Endodermal cell (in vitro differentiated cells): ENCODE results near the gene PALLD. TPM values are rescaled to one million over a fixed set of nuclear protein-coding genes. Genes with fewer than 3 reads are reported as not detected.

Experiments
- DNase-seq: peaks from one replicate; pipeline ENCODE4 v3.0.0-alpha.2; 2017
- H3K27ac ChIP-seq: 2 replicates; pipeline ENCODE4 v1.5.1; 2013; ENCODE audit warnings: mild to moderate bottlenecking, low read depth, low read length, moderate library complexity
- H3K27me3 ChIP-seq: 2 replicates; pipeline ENCODE4 v1.6.1; 2013; ENCODE audit warnings: mild to moderate bottlenecking, low read length, moderate library complexity; ENCODE audit not compliant: insufficient read depth, control insufficient read depth, poor library complexity, severe bottlenecking
- H3K36me3 ChIP-seq: 2 replicates; pipeline ENCODE4 v1.7.0; 2013; ENCODE audit warnings: mild to moderate bottlenecking, low read length, moderate library complexity; ENCODE audit not compliant: control insufficient read depth, insufficient read depth
- H3K4me1 ChIP-seq: one replicate; pipeline ENCODE4 v1.7.0; 2013; ENCODE audit warnings: low read length; ENCODE audit not compliant: control insufficient read depth, insufficient read depth
- H3K4me3 ChIP-seq: 2 replicates; pipeline ENCODE4 v1.5.1; 2013; ENCODE audit warnings: mild to moderate bottlenecking, low read length, moderate library complexity
- H3K9ac ChIP-seq: 2 replicates; pipeline ENCODE4 v1.6.1; 2013; ENCODE audit warnings: mild to moderate bottlenecking, low read length, moderate library complexity; ENCODE audit not compliant: poor library complexity, severe bottlenecking; ENCODE audit errors: extremely low read depth
- H3K9me3 ChIP-seq: 2 replicates; pipeline ENCODE4 v1.6.1; 2013; ENCODE audit warnings: mild to moderate bottlenecking, low read length, moderate library complexity; ENCODE audit not compliant: control insufficient read depth
- H3K27ac Mint-ChIP-seq: 2 replicates; pipeline ENCODE4 v1.8.0; 2020; ENCODE audit warnings: mixed read lengths
- H3K27me3 Mint-ChIP-seq: 2 replicates; pipeline ENCODE4 v1.8.0; 2021; ENCODE audit warnings: mild to moderate bottlenecking, mixed read lengths; ENCODE audit not compliant: insufficient read depth
- H3K36me3 Mint-ChIP-seq: 2 replicates; pipeline ENCODE4 v1.8.0; 2020; ENCODE audit warnings: low read depth, mixed read lengths
- H3K4me1 Mint-ChIP-seq: 2 replicates; pipeline ENCODE4 v1.8.0; 2020; ENCODE audit warnings: mixed read lengths
- H3K4me3 Mint-ChIP-seq: 2 replicates; pipeline ENCODE4 v1.8.0; 2020; ENCODE audit warnings: mild to moderate bottlenecking, moderate library complexity, mixed read lengths
- H3K9me3 Mint-ChIP-seq: 2 replicates; pipeline ENCODE4 v1.8.0; 2020; ENCODE audit warnings: mild to moderate bottlenecking, mixed read lengths
- WGBS, 2 experiments: methylation state at CpG; one replicate each; pipeline versions ENCODE4 v1.1.5 to v1.1.7; 2013; ENCODE audit warnings: missing lambda C conversion rate in 2 of 2, mixed read lengths in 1 of 2; ENCODE audit not compliant: insufficient coverage in 1 of 2, insufficient read length in 1 of 2; 5-methylcytosine and 5-hydroxymethylcytosine counted together
- total RNA-seq, 2 donors: library from RNA; stranded (reverse); fragmentation: NEBNext Ultra II Directional in 1 of 2; extraction: Animal tissue kit (Norgen Biotek cat#: 25700) in 1 of 2; gene quantifications; 2 replicates in 1 of 2; 3 replicates in 1 of 2; pipeline ENCODE4 v1.2.1, GENCODE V29; 2021
- TF ChIP-seq, protein P1 (sequence below): fragments of 200-600 bp; sonication (generic); conservative IDR thresholded peaks from 2 replicates; pipeline ENCODE4 v1.5.0; 2021; ENCODE audit warnings: antibody characterized with exemption, mild to moderate bottlenecking

Gene PALLD
- total RNA-seq, 2 donors from 2014 or later, result 51.8 to 86.7 TPM

DNA sequence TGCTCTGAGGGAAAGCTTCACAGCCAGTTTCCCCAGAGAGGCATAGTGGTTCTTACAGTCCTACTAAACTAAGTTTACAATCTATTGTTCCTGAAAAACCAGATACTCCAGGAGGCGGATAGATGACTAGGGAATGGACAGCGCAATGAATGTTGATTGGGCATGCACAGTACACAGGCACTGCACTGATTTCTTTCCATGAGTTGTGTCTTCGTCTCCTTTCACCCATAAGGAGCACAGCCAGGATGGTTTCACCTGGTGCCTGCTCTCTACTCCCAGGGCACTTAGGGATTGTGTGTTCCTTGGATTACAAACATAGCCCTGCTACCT lies 144.9 kb downstream of the PALLD start:
- H3K27ac Mint-ChIP-seq, result no peak overlapping the region
- no peak for DNase-seq
- Histone ChIP-seq H3K4me1 (no peaks in the 10 kb centered on the region), H3K9me3 (no peaks in the 10 kb centered on the region), H3K4me3 (no peak overlapping the region), H3K27ac (no peak overlapping the region), H3K9ac (no peak overlapping the region), H3K27me3 (no peaks in the 10 kb centered on the region), H3K36me3 (no peaks in the 10 kb centered on the region)
- H3K4me1 Mint-ChIP-seq, result peaks cover 11% of the 10 kb centered on the region
- no peaks in the 10 kb centered on the region for H3K36me3 Mint-ChIP-seq
- TF ChIP-seq, protein P1, sequence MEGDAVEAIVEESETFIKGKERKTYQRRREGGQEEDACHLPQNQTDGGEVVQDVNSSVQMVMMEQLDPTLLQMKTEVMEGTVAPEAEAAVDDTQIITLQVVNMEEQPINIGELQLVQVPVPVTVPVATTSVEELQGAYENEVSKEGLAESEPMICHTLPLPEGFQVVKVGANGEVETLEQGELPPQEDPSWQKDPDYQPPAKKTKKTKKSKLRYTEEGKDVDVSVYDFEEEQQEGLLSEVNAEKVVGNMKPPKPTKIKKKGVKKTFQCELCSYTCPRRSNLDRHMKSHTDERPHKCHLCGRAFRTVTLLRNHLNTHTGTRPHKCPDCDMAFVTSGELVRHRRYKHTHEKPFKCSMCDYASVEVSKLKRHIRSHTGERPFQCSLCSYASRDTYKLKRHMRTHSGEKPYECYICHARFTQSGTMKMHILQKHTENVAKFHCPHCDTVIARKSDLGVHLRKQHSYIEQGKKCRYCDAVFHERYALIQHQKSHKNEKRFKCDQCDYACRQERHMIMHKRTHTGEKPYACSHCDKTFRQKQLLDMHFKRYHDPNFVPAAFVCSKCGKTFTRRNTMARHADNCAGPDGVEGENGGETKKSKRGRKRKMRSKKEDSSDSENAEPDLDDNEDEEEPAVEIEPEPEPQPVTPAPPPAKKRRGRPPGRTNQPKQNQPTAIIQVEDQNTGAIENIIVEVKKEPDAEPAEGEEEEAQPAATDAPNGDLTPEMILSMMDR, result no peak
- H3K27me3 Mint-ChIP-seq, result no peaks in the 10 kb centered on the region
- no peaks in the 10 kb centered on the region for H3K9me3 Mint-ChIP-seq
- H3K4me3 Mint-ChIP-seq, result no peak overlapping the region
- 92 to 100% methylated on average over 3 of the region's 3 CpGs for WGBS, 2 experiments

DNA sequence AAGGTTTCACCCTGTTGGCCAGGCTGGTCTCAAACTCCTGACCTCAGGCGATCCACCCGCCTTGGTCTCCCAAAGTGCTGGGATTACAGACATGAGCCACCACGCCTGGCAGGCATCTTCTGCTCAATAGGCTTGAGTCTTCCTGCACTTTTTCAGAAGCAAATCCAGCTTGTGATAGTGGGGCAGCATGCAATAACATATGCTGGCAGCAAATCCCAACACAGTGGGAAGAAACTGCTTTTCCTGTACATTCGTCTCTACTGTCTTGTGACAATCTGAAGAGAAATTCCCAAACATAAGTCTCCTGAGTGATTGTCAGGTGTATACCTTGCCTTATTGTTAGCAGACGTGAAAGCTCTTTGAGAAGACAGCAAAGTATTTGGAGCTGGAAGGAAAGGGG lies 145.7 kb downstream of the PALLD start:
- Mint-ChIP-seq H3K36me3 (no peaks in the 10 kb centered on the region), H3K4me3 (no peak overlapping the region), H3K27me3 (no peaks in the 10 kb centered on the region), H3K27ac (no peak overlapping the region), H3K4me1 (peaks cover 11% of the 10 kb centered on the region), H3K9me3 (no peaks in the 10 kb centered on the region)
- TF ChIP-seq, protein P1, result no peak
- Histone ChIP-seq H3K9ac (no peak overlapping the region), H3K4me3 (no peak overlapping the region), H3K27ac (no peak overlapping the region), H3K27me3 (no peaks in the 10 kb centered on the region), H3K9me3 (no peaks in the 10 kb centered on the region), H3K36me3 (no peaks in the 10 kb centered on the region), H3K4me1 (no peaks in the 10 kb centered on the region)
- WGBS, 2 experiments, result 92% methylated on average over 5 of the region's 5 CpGs
- DNase-seq, result no peak

DNA sequence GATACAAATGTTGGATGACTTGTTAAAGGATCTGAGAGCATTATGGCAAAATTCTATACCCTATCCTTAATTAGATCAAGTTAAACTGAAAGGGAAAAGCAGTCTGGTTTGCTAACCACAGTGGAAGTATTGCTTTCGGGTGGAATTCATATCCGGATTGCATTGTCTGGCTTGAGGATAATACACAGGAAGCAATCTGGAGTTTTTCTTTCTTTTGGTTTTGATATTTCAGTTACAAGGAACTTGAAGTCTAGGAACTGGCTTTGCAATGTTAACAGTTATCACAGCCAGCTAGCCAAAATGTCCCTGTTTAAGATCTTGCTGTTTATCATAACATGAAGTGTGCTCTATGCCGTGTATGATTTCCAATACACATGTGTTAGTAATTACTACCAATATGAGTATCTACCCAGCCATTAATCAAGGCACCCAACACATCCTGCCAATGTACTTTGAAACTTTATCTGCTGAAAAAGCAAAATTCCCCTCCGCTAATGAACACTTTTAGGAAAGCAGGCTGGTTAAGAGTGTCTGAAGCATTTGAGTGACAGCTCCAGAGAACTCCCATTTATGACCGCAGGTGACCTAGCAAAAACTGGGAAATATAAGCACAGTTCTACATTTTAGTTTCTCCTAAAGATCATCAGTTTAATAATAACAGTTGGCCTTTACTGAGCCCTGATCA lies 146.4 kb downstream of the PALLD start:
- Mint-ChIP-seq H3K9me3 (no peaks in the 10 kb centered on the region), H3K4me3 (no peak overlapping the region), H3K27me3 (no peaks in the 10 kb centered on the region), H3K4me1 (peaks cover 11% of the 10 kb centered on the region), H3K36me3 (no peaks in the 10 kb centered on the region), H3K27ac (no peak overlapping the region)
- WGBS, 2 experiments, result 93 to 98% methylated on average over 5 of the region's 5 CpGs
- no peak for DNase-seq
- H3K4me1 ChIP-seq, result no peaks in the 10 kb centered on the region
- TF ChIP-seq, protein P1, result no peak
- H3K36me3 ChIP-seq, result no peaks in the 10 kb centered on the region
- H3K4me3 ChIP-seq, result no peak overlapping the region
- no peaks in the 10 kb centered on the region for H3K9me3 ChIP-seq
- no peak overlapping the region for H3K9ac ChIP-seq
- H3K27ac ChIP-seq, result no peak overlapping the region
- H3K27me3 ChIP-seq, result no peaks in the 10 kb centered on the region
